H1 (cell line): ENCODE data around the gene SLC23A1. TPM values are rescaled to one million over a fixed set of nuclear protein-coding genes. Genes with fewer than 3 reads are reported as not detected.
A peak's percentile ranks its signal among the peaks of the same experiment; 100 is the strongest.

ENCODE experiments used
- CREB1 ChIP-seq: IDR thresholded peaks from 2 replicates; pipeline ENCODE4 v1.6.1; 2012; ENCODE audit warnings: inconsistent platforms
- JUND ChIP-seq: IDR thresholded peaks from 2 replicates; pipeline ENCODE4 v1.6.1; 2011; ENCODE audit warnings: mild to moderate bottlenecking, improper control_type of control experiment, low read length
- KDM1A ChIP-seq: fragments of 200-600, 300-600 bp; sonication (generic); IDR thresholded peaks from 2 replicates; pipeline ENCODE4 v1.7.1; 2016; ENCODE audit warnings: mild to moderate bottlenecking, low read length, borderline replicate concordance
- KDM4A ChIP-seq: IDR thresholded peaks from one replicate; pipeline ENCODE4 v1.7.1; 2012; ENCODE audit warnings: low read depth, mild to moderate bottlenecking, moderate library complexity, low read length, inconsistent platforms; ENCODE audit not compliant: severe bottlenecking
- KDM5A ChIP-seq: fragments of 200-600 bp; IDR thresholded peaks from 2 replicates; pipeline ENCODE4 v1.7.1; 2012; ENCODE audit warnings: mild to moderate bottlenecking, low read length, inconsistent platforms, mixed read lengths
- RAD21 ChIP-seq, 2 experiments: IDR thresholded peaks in 1 of 2; conservative IDR thresholded peaks in 1 of 2; 2 replicates each; pipeline ENCODE4 v1.6.1; 2011; ENCODE audit warnings: low read depth in 2 of 2, low read length in 2 of 2, improper control_type of control experiment in 1 of 2, inconsistent platforms in 1 of 2, mild to moderate bottlenecking in 1 of 2, moderate library complexity in 1 of 2
- SIX5 ChIP-seq: IDR thresholded peaks from 2 replicates; pipeline ENCODE4 v1.6.1; 2011; ENCODE audit warnings: mild to moderate bottlenecking, low read depth, low read length
- SP1 ChIP-seq: IDR thresholded peaks from 2 replicates; pipeline ENCODE4 v1.6.1; 2011; ENCODE audit warnings: low read depth, low read length
- YY1 ChIP-seq: IDR thresholded peaks from 2 replicates; pipeline ENCODE4 v1.6.1; 2011; ENCODE audit warnings: low read depth, mild to moderate bottlenecking, low read length
- ZNF274 ChIP-seq: IDR thresholded peaks from 2 replicates; pipeline ENCODE4 v1.7.0; 2012; ENCODE audit warnings: low read length, borderline replicate concordance; ENCODE audit errors: extremely low read depth
- polyA plus RNA-seq, 7 experiments: library from polyadenylated mRNA; depleted of rRNA in 3 of 7; stranded (reverse) in 5 of 7; unstranded in 2 of 7; fragments of >200 nt in 5 of 7; fragments of 200-250 nt in 2 of 7; gene quantifications; 1 replicate in 5 of 7; 2 replicates in 1 of 7; 4 replicates in 1 of 7; pipeline versions ENCODE4 v1.2.1 to v1.2.3, GENCODE V29; 2011 to 2013; ENCODE audit warnings: missing spikeins in 2 of 7, mixed read lengths in 2 of 7
- total RNA-seq: library from RNA; stranded (reverse); fragmentation: NEBNext Ultra II Directional; extraction: Animal tissue kit (Norgen Biotek cat#: 25700); gene quantifications from 2 replicates; pipeline ENCODE4 v1.2.1, GENCODE V29; 2021
- TF ChIP-seq, protein P1 (sequence below): fragments of 300-600 bp; sonication (generic); IDR thresholded peaks from 2 replicates; pipeline ENCODE4 v1.7.1; 2012; ENCODE audit warnings: low read length, moderate library complexity, mild to moderate bottlenecking, inconsistent platforms; ENCODE audit not compliant: insufficient replicate concordance

Gene SLC23A1
- total and polyA plus RNA-seq, 2 of the 8 experiments (the other 6 are each of a cell fraction or from before 2014, with no cell fraction given), result not detected

DNA sequence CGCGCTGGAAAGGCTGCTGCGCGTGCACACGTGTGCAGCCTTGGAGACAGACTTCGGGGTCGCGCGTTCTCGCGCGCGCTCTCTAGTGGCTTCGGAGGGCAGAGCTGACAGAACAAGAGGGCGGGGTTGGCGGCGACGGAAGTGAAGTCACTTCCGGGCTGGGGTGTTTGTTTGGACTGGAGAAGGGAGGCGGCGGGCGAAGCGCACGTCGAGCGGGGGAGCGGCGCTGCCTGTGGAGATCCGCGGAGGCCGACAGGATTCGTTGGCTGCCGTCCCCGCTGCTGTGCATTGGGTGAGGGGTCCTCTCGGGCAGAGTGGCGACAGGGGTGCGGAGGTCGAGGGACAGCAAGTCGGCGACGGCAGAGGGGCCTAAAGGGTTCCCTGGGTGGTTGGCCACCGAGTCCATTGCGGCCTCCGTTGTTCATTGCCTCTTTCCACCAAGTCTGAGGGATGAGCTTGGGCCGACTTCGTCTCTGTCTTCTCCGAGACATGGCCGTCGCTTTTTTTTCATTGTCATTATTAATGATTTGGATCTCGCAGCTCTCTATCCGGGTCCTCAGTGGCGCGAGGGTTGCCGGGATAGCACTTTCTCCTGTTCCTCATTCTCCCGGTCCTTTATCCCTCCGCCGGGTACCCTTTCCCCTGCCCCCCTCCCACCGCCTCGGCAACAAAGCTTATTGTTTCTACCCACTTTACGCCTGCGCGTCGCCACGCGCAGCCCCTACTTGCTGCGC, 41.2 kb downstream of the SLC23A1 start, which contains the start of gene PAIP2 (continued):
- TF ChIP-seq, protein P1, sequence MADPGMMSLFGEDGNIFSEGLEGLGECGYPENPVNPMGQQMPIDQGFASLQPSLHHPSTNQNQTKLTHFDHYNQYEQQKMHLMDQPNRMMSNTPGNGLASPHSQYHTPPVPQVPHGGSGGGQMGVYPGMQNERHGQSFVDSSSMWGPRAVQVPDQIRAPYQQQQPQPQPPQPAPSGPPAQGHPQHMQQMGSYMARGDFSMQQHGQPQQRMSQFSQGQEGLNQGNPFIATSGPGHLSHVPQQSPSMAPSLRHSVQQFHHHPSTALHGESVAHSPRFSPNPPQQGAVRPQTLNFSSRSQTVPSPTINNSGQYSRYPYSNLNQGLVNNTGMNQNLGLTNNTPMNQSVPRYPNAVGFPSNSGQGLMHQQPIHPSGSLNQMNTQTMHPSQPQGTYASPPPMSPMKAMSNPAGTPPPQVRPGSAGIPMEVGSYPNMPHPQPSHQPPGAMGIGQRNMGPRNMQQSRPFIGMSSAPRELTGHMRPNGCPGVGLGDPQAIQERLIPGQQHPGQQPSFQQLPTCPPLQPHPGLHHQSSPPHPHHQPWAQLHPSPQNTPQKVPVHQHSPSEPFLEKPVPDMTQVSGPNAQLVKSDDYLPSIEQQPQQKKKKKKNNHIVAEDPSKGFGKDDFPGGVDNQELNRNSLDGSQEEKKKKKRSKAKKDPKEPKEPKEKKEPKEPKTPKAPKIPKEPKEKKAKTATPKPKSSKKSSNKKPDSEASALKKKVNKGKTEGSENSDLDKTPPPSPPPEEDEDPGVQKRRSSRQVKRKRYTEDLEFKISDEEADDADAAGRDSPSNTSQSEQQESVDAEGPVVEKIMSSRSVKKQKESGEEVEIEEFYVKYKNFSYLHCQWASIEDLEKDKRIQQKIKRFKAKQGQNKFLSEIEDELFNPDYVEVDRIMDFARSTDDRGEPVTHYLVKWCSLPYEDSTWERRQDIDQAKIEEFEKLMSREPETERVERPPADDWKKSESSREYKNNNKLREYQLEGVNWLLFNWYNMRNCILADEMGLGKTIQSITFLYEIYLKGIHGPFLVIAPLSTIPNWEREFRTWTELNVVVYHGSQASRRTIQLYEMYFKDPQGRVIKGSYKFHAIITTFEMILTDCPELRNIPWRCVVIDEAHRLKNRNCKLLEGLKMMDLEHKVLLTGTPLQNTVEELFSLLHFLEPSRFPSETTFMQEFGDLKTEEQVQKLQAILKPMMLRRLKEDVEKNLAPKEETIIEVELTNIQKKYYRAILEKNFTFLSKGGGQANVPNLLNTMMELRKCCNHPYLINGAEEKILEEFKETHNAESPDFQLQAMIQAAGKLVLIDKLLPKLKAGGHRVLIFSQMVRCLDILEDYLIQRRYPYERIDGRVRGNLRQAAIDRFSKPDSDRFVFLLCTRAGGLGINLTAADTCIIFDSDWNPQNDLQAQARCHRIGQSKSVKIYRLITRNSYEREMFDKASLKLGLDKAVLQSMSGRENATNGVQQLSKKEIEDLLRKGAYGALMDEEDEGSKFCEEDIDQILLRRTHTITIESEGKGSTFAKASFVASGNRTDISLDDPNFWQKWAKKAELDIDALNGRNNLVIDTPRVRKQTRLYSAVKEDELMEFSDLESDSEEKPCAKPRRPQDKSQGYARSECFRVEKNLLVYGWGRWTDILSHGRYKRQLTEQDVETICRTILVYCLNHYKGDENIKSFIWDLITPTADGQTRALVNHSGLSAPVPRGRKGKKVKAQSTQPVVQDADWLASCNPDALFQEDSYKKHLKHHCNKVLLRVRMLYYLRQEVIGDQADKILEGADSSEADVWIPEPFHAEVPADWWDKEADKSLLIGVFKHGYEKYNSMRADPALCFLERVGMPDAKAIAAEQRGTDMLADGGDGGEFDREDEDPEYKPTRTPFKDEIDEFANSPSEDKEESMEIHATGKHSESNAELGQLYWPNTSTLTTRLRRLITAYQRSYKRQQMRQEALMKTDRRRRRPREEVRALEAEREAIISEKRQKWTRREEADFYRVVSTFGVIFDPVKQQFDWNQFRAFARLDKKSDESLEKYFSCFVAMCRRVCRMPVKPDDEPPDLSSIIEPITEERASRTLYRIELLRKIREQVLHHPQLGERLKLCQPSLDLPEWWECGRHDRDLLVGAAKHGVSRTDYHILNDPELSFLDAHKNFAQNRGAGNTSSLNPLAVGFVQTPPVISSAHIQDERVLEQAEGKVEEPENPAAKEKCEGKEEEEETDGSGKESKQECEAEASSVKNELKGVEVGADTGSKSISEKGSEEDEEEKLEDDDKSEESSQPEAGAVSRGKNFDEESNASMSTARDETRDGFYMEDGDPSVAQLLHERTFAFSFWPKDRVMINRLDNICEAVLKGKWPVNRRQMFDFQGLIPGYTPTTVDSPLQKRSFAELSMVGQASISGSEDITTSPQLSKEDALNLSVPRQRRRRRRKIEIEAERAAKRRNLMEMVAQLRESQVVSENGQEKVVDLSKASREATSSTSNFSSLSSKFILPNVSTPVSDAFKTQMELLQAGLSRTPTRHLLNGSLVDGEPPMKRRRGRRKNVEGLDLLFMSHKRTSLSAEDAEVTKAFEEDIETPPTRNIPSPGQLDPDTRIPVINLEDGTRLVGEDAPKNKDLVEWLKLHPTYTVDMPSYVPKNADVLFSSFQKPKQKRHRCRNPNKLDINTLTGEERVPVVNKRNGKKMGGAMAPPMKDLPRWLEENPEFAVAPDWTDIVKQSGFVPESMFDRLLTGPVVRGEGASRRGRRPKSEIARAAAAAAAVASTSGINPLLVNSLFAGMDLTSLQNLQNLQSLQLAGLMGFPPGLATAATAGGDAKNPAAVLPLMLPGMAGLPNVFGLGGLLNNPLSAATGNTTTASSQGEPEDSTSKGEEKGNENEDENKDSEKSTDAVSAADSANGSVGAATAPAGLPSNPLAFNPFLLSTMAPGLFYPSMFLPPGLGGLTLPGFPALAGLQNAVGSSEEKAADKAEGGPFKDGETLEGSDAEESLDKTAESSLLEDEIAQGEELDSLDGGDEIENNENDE, result no peak
- peak; percentile 88 for TF ChIP-seq CREB1
- TF ChIP-seq KDM4A, result peak; percentile 59
- TF ChIP-seq ZNF274, result no peak
- TF ChIP-seq KDM5A, result peak; percentile 41
- TF ChIP-seq YY1, result peak; percentile 56
- TF ChIP-seq KDM1A, result no peak
- peak; percentile 36 to 49 for TF ChIP-seq RAD21 (IDR thresholded peaks at IDR 0.05 in 1 of 2, conservative IDR thresholded peaks at IDR 0.05 in 1 of 2; ENCODE audit: low read depth in 2 of 2, low read length in 2 of 2)
- no peak for TF ChIP-seq SIX5
- peak; percentile 57; the same call in 1 of the 2 replicates for TF ChIP-seq JUND
- no peak for TF ChIP-seq SP1
